ENCODE data around the gene WASL.

DNA sequence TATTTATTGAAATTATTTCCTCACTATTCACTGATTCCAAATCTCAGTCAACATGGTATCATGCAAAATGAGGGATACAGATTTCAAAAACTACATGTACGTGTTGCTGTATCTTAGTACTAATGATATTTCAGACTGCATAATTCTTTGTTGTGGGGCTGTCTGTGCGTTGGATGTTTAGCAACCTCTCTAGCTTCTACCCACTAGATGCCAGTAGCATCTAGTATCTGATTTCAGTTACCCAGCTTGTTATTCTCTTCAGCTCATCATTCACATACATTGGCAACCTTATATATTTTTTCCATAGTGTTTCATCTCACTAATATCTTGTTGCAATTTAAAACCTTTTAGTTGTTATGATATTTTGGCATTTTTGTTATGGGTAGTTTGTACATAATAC, 22.5 kb upstream of the WASL start:
- TF ChIP-seq, protein P1, sequence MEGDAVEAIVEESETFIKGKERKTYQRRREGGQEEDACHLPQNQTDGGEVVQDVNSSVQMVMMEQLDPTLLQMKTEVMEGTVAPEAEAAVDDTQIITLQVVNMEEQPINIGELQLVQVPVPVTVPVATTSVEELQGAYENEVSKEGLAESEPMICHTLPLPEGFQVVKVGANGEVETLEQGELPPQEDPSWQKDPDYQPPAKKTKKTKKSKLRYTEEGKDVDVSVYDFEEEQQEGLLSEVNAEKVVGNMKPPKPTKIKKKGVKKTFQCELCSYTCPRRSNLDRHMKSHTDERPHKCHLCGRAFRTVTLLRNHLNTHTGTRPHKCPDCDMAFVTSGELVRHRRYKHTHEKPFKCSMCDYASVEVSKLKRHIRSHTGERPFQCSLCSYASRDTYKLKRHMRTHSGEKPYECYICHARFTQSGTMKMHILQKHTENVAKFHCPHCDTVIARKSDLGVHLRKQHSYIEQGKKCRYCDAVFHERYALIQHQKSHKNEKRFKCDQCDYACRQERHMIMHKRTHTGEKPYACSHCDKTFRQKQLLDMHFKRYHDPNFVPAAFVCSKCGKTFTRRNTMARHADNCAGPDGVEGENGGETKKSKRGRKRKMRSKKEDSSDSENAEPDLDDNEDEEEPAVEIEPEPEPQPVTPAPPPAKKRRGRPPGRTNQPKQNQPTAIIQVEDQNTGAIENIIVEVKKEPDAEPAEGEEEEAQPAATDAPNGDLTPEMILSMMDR (IDR thresholded peaks at IDR 0.05), result no peak
- TF ChIP-seq POLR2A (IDR thresholded peaks at IDR 0.05), result no peak
